Limb (tissue), 2 donors: Measurements from ENCODE around the gene ATXN7.

Experiments
- DNase-seq, 2 donors: peaks; one replicate each; pipeline ENCODE4 v3.0.0-alpha.2; 2016; ENCODE audit errors: extremely low spot score in 2 of 2

Gene ATXN7

DNA sequence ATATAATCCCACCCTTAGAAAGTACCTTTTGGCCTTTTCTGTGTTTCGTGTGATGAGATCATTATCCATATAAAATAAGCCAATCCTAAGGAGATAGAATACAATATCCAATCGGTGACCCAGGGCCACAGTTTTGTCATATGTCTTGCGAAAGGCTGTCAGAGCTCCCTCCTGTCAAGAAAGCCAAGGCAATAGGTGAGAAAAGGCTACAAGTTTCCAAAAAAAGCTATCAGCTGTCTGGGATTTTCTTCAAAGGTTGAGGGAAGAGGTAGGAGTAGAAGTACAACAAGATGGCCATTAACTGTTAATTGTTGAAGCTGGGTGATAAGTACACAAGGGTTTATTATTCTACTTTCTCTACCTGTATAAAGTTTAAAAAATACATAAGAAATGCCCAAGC is 155.6 kb downstream of the ATXN7 start:
- no peak for DNase-seq

DNA sequence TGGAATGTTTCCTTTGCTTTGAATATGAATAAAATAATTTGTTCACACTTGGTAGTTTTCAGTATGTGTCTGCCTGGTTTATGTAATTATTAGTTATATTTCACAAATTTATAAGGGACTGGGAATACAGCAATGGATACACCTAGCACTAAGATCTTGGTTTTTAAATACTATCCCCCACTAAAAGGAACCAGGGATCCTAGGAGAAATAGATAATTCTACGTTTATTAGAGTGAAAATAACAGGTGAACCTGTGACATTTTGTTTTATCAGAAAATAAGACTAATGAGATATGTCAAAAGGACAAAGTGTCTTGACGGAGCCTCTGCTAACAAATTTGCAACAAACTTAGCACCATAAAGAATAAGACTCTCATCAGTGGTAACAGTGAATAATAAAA is 156.2 kb downstream of the ATXN7 start:
- DNase-seq = no peak

DNA sequence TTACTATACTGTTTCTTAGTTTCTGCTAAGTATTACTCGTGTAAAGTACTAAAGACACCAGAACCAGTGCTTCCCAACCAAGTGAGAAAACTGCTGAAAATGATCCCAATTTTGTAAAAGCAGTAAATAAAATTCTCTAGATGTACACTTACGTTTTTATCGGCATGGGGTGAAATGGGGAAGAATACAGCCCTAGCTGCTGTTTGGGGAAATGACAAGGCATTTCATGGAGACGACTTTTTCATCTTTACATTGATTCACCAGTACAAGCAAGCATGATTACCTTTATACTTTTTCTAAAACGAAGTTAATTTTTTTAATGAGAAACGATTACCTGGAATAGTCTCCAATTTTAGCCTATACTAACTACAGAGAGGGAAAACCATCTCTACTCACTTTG is 158.3 kb downstream of the ATXN7 start:
- no peak for DNase-seq

DNA sequence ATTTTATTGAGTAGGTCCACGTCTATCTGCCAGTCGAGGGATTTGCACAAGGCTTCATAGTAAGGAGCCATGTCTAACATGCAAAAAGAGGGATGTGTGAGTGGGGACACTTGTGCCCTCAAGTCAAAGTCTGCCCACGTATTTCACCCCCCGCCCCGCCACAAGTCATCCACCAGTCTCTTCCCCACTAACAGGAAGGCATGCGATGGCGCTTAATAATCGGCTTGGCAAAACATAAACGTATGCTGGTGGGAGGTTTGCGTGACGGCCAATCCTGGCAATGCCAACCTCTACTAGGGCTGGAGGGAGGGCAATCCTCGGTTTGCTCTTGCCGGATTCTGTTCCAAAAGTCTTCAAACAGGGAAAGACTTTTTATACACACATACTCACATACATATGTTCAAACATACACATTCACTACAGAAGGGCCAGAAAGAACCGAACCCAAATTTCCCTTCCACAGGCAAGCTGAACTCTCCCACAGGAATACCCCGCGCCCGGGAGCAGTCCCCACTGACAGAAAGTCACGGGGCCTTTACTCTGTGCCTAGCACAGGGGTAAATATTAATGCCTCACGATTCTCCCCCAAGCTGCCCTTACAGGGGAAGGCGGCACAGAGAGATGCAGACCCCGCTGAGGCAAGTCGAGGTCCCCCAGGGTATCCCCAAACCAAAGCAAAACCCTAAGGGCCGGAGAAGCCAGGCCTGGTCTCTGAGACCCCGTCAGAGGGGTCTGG is 159.0 kb downstream of the ATXN7 start:
- no peak for DNase-seq

DNA sequence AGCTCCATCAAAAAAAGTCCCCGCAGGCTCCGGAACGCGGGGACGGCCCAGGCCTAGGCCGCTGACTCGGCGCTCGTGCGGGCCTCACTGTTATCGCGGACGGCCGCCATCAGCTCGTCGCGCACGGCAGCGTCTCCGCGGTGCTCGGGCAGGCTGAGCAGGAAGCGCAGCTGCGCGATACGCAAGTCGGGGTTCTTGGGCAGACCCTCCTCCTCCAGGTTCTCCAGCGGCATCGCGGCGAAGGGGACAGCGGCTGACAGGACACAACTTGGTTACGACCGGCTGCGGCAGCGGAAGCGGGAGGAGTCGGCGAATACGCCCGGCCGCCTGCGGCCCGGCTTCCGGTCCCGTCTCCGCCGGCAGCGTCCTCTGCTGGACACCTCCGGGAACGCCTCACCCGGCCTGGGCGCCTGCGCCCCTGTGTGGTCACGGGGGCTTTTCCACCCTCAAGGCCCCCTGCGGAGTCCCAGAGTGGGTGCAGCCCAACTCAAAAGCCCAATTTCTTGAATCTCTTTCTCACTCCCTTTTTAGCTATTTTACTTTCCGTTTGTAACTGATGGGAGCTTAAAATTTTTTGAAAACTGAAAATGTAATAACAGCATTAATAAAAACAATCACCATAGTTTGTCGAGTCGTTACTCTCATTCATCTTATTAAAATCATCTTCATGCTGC is 159.7 kb downstream of the ATXN7 start, which contains the start of gene PSMD6:
Gene PSMD6, minus strand, starts transcription at position 308 of the 674 bp plus-strand sequence. Its CDS starts 75 bp downstream, at position 233.
- DNase-seq = peak; percentile 91 to 95

DNA sequence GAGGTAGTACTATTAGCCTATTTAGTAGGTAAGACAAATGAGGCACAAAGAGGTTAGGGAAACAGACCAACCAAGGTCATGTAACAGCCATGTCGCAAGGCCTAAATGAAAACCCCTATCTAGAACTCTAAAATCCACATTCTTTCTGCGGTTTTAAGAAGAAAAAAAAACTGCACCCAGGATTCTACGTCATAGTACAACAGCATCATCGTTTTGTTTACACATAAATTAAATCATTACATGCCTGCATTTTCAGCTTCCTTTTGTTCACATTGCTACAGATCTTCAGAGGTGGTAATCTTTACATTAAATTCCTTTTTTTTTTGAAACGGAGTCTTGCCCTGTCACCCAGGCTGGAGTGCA is 160.2 kb downstream of the ATXN7 start:
- DNase-seq = no peak

DNA sequence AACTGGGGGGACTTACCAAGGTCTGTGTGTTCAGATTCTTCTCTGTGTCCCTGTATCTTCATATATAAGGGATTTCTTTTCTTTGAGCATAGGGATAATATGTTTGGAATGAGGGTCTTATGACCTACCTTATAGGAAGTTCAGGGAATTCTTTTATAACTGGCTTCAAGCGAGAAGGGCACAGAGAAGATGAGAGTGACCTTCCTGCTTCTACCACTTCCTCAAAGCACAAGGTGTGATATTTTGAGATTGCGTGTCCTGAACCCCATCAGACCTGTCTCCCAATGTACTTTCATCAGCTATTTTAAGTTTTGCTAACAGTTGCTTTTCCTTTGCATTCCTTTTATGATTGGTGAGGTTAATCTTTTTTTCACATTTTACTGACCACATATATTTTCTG is 162.7 kb downstream of the ATXN7 start:
- no peak for DNase-seq

DNA sequence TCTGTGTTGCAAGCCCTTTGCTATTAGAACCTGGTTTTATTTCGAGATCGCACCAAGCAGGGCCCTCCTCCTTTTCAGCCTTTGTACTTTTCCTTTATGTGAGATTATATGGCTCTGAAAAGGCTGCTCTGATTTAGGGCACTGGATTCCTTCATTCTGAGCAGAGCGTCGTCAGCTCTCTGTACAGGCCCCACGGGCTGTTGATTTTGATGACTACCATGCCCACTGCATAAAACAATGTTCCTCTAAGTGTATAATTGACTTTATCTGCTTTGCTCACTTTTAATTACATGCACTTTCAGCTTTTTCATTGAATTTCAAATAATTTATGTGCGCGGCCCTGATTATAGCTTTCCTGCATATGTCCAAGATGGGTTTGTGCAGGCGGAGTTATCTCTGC is 164.0 kb downstream of the ATXN7 start:
- DNase-seq = no peak

DNA sequence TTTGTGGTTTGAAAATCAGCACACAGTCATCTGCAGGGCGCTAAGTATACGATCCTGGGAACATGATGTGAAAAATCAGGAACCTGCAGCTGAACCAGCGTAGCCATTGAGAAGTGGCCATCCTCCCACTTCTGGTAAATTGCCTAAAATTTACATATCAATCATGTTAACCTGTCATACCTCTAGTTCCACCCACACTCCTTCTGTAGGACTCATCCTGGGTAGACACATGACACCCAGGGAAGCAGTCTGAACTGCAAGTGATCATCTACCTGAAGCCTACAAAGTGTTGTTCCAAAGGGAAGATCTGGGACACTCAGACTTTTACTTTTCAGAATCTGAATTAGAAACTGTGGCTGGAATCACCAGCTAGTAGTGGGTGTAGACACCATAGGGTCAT is 165.1 kb downstream of the ATXN7 start:
- no peak for DNase-seq

DNA sequence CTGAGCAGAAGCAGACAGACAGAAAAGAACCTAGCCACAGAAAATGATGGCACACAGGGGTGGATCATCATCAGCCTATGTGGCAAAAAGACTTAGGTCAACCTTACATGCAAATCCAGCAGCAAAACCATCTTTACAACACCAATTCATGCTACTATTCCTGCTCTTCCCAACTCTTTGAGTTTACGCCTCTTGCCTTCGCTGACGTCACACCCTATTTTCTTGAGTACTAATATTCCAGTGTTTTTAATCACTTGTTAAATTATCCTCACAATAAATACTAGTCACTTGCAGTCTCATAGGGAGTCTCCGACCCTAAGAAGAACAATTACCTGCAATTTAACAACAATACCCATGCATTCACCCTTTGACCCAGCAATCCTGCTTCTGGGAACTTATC is 165.6 kb downstream of the ATXN7 start:
- DNase-seq = no peak

DNA sequence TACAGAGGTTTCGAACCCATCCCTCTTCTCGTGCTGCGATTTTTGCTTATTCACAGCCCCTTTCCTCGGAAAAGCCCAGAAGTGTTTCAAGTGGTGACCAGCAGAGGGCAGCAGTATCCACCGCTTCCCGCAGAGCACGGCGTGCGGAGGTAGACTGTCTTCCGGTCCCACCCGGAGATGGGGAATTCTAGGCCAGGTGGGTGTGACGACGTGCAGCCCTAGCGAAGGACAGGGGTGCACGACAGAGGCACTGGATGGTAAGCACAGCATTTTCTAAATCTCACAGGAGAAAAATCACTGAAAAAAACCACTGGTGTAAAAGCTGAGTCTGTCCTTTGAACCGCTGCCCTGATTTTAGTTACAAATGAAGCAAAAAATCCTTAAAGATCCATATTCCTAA is 167.1 kb downstream of the ATXN7 start:
- peak; percentile 76 to 87 for DNase-seq

DNA sequence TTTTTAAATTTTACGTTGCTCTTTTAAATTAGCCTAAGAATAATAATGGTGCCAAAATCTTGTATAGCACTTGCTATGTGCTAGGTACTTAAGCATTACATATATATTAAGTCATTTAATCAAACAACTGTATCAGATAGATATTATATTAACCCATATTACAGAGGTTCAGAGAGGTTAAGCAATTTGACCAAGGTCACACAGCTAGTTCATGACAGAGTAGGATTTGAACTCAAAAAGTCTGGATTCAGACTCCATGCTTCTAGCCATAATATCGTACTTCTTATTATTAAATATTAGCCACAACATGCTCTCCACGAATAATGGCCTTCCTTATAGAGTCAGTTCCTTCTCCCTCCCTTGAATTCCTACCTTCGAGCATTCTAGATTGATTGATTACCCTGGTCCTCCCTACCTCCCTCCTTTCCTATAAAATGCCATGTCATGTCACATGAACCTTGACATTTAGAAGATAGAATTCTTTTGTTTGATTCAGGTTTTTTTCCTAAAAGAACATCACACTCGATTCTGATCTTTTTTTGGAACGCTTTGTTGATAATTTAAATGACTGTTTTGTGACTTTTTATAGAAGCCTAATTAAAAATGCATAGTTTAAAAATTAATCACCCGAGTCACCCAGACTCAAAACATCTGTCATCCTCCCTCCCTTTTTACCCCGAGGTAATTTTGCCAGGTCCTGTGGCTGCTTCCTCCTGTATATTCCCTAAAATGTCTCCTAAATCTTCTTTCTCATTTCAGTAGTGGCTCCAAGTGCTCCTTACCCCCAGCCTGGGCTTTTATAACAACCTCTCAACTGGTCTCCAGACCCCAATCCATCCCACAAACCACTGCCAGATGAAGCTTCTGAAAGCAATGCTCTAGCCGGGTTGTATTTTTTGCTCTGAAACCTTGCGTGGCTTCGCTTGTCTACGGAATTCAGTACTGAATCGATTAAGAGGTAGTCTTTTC is 168.2 kb downstream of the ATXN7 start:
- no peak for DNase-seq

DNA sequence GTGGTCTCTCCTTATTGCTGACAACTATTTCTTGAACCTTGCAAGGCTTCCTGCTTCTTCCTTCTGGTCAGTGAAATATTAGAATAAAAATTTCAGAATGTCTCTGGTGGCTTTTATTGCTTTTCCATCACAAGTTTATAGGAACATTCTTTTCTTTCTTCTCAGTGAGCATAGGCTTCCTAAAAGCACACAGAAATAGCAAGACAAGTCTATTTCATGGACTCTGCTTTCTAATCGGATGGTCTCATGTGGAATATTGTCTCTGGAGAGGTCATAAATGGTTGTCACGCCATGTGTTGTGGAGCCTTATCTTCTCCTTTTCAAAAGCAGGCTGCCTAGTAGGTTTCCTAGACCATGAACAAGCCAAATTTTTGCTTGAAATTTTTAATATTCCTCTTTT is 169.4 kb downstream of the ATXN7 start:
- no peak for DNase-seq

DNA sequence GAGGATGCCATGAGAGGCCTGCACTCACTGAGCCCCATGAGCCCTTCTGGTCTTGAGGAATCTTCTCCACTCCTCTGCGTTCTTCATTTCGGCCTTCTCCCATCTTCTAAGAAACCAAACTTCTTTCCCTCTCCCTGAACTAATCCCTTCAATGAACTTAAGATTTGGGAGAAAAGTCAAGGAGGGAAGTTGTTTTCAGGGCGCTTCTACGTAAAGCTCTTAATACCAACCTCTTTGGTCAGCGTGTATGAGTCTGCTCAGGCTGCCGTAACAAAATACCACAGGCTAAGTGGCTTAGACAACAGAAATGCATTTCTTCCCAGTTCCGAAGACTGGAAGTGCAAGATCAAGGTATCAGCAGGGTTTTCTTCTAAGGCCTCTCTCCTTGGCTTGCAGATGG is 173.4 kb downstream of the ATXN7 start:
- no peak for DNase-seq

DNA sequence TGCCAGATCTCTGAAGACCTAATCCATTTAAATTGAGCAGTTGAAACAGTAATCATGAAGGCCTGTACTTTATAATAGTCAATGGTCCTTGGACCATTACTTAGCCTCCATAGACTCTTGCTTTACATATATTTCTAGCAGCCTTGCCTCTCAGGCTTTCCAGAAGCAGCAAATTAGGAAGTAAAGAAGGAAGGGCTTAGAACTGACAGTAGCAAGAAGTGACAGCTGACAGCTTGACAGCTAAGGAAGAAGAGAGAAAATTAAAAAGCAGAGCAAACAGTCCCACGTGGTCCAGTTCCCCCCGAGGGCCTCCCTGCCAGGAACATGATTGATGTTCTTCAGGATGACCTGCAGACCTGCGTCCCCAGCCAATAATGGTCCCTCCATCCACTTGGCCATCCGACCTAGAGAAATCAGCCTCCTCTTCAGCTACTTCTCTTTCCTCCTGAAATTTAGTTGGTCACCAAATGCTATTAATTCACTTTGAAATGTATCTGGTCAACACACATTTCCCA is 174.6 kb downstream of the ATXN7 start:
- DNase-seq = no peak

DNA sequence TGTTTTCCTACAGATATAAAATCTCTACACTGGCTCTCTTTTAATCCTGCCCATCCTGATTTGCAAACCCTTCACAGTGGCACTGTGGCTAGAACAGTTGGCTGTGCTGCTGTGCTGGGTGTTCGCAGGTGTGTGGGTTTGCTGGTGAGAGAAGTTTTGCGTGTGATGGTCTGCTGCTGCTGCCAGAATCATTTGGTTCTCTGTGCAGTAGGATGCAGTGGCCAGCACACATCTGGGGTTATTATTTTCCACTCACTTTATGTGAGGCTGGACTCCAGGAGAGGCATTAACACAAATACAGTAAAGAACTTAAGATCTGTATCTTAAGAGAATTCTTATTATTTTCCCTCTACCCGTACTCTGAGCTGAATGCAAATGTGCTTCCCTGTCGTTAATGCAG is 175.7 kb downstream of the ATXN7 start:
- no peak for DNase-seq

DNA sequence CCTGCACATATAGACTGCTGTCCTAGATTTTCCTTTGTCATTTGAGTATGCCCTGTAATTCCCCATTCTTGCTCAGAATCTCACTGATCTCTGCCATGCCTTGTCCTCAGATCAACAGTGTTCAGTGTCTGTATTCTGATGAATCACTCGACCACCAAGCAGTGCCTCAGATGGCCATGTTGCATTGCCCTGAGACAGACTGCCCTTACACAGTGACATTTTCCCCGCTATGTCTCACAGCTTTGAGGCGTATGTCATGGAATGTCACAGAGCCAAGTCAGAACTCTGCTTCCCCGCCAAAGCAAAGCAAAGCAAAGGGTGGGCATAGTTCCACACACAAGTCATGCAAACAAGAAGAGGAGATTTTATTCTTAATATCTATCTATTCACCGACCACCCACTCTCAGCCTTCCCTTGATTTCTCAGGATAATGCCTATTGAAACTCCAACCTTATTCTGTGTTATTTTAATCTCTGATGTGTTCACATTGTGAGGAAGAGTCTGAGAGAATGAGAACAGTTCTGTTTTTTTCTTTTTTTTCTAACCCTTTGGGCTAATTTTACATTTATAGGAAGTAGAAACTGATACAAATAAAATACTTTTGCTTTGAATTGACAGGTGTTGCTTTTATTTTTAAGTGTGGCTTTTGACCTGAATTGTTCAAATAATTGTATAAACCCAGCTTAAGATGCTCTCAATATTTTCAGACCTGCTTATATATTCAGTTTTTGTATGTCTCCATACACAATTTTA is 176.5 kb downstream of the ATXN7 start:
- DNase-seq = no peak

DNA sequence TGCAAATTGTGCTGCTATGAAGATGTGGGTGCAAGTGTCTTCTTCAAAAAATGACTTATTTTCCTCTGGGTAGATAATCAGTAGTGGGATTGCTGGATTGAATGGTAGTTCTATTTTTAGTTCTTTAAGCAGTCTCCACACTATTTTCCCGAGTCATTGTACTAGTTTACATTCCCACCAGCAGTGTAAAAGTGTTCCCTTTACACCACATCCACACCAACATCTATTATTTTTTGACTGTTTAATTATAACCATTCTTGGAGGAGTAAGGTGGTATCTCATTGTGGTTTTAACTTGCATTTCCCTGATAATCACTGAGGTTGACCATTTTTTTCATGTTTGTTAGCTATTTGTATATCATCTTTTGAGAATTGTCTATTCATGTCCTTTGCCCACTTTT is 179.3 kb downstream of the ATXN7 start:
- no peak for DNase-seq

DNA sequence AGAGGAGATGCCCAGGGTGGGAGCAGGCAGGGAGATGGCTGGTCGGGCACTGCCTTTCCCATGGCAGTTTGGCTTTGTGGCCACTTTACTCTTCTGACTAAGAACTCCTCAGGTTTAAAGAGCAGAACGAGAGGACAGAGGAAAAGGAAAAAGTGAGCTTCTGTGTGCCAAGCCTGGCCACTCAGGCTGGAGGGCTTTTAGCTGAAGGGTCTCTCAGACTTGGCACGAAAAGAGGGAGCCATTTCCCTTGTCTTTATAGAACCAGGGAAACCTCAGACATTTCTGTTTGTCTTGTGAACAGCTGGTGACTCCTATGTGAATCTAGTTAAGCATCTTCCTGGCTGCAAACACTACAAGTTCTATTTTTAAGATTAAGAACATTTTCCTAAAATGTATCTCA is 182.9 kb downstream of the ATXN7 start:
- DNase-seq = no peak

DNA sequence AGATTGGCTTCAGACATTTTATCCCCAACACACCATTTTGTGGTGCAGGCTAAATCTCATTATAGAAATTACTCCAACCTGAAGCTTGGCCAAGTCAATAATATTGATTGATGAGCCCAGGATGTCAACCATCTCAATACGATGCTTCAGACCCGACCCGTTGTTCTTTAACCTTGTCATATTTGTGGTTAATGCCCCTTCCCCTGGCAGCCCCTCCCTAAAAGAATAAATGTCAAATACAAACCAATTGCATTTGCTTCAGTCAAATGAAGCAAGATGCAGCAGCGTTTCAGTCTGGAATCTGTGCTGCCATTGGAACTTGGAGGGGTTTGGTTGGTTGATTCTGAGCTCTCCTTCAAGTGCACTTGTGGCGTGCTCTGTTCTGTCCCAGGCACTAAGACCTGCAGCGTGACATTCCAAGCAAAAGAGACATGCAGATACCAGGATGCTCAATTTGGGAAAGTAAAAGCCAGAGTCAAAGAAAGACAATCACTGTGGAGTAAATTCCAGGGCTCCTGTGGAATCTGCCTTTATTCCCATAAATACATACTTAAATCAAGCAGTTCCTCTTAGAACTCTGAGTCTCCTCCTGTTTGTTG is 183.4 kb downstream of the ATXN7 start:
- no peak for DNase-seq

DNA sequence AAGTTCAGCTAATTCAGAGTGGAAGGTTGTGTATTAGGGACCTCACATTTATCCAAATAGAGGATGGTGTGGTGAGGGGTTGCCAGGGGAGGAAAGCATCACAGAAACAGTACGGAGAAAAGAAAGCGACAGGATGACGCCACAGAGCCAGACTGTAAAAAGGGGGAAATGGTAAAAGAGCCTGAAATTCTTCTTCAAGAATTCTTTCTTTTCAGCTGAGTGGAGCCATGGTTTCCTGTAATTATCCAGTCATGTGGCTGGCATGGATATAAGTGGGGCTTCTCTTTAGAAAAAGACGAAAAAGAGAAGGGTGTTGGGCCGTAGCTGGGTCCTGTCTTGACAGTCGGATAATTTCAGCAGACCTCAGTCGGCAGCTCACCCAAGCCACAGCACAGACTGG is 184.1 kb downstream of the ATXN7 start:
- DNase-seq = no peak
